Hepatocyte (in vitro differentiated cells): ENCODE data around the gene DLG2.

Experiments used
- CTCF ChIP-seq: fragments of 200-600 bp; sonication (generic); IDR thresholded peaks from 2 replicates; pipeline ENCODE4 v1.5.1; 2016; ENCODE audit warnings: antibody characterized with exemption, mild to moderate bottlenecking; ENCODE audit not compliant: poor library complexity
- EZH2 ChIP-seq: fragments of 200-600 bp; sonication (generic); IDR thresholded peaks from 2 replicates; pipeline ENCODE4 v1.6.1; 2016; ENCODE audit warnings: antibody characterized with exemption, mild to moderate bottlenecking, borderline replicate concordance
- EZH2phosphoT487 ChIP-seq: fragments of 200-600 bp; sonication (generic); IDR thresholded peaks from one replicate; pipeline ENCODE4 v1.6.1; 2018; ENCODE audit warnings: antibody characterized with exemption, mild to moderate bottlenecking, low read depth, moderate library complexity; ENCODE audit not compliant: unreplicated experiment, severe bottlenecking

- TF ChIP-seq CTCF (no peak), EZH2 (no peak), EZH2phosphoT487 (no peak)
Measured at GRCh38 chr11:83611031-83611430, 2016.1 kb downstream of the DLG2 start.
